GM21825 (cell line): Measurements from ENCODE around the gene ADGRD1.

ENCODE experiments used
- ATAC-seq: cut with Tn5 transposase; IDR thresholded peaks from one replicate; pipeline ENCODE4 v1.9.1; 2021; ENCODE audit warnings: mild to moderate bottlenecking, moderate library complexity; ENCODE audit not compliant: unreplicated experiment

ADGRD1 gene

DNA sequence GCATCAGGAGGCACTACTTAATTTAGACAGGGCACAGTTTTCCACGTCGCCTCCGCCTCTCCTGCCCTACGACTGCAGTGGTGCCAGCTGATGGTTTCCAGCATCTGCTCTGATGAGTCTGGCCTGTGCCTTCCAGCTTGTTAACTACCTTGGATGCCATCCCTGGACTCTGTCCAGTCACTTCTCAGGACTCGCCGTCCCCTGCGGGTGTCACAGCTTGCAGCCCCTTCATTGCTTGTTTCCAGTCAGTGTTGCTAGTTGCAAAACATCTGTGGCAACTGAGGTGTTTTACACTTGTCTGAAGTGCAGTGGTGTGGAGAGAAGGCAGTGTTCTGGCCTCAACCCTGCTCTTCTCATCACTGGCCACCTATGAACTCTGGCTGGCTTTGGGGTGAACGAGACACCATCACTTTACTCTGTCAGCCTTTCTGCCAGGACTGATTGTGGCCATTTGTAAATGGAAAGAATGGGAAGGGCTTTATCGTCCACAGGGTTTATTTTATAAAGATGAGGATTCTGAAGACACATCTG, 8.3 kb downstream of the ADGRD1 start:
- ATAC-seq = no peak

DNA sequence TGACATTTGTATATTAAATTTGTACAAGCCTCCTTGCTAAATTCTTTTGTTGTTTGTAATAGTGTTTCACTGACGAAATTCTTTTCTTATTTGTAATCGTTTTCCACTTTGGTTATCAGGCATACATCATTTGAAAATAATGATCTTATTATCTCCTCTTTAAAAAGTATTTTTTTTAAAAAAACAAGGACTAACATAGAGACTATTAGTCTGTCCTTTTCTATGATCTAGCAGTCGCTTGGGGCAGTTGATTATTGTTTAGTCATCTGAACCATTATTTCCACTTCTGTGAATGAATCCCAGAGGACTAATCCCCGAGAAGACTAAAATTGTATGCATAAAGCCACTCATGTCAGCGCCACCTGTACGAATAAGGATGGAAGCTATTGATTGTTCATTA, 11.5 kb downstream of the ADGRD1 start:
- ATAC-seq = no peak

DNA sequence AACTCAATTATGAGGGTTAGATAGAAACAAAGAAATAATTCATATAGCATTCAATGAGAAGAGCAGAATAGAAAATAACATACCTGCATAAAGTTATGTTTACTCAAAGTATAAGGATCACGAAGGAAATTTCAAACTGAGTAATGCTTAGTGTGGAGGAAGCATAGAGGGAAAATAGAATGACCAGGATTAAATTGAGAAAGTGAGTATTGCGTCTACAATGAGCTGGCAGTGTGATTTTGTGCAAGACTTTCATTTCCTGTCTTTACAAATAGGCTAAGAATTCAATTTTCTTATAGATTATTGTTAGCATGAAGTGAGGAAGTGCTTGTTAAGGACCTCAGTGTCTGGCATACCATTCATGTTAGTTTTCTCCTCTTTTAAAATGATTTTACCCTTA, 12.0 kb downstream of the ADGRD1 start:
- ATAC-seq = no peak

DNA sequence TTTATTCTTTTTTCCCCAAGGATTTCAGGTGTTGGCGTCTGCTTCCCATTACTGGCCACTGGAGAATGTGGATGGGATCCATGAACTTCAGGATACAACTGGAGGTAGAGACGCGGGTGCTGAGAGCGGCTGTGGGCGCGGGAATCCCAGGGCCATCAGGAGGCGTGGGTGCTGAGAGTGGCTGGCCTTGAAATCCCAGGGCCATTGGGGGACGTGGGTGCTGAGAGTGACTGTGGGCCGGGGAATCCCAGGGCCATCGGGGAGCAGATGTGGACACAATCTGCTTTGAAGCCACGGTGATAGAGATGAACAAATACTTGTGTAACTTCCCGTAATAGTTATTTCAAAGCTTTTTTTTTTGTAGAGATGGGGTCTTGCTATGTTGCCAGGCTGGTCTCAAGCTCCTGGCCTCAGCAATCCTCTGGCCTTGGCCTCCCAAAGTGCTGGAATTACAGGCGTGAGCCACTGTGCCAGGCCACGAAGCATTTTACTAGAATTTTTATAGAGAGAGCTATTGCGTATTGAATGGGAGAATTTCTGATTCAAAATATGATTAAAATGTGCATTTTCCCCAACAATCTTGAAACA, 12.8 kb downstream of the ADGRD1 start:
- no peak for ATAC-seq

DNA sequence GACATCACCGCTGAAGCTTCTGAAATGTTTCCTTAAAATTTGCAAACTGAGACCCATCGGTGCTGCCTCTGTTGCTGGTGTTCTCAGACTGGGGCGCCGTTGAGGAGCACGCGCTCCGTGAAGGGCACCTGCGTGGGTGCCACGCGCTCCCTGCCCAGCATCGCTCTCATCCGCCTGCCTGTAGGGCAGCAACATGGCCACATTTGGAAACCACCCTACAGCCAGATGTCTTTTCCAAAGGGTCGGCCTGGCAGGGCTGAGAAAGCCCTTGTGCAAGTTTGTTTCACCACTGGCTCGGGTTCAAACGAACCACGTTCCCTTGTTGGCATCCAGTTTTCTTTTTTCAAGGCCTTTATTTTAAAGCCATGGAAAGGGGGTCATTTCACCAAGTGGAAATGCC, 13.9 kb downstream of the ADGRD1 start:
- ATAC-seq = no peak

DNA sequence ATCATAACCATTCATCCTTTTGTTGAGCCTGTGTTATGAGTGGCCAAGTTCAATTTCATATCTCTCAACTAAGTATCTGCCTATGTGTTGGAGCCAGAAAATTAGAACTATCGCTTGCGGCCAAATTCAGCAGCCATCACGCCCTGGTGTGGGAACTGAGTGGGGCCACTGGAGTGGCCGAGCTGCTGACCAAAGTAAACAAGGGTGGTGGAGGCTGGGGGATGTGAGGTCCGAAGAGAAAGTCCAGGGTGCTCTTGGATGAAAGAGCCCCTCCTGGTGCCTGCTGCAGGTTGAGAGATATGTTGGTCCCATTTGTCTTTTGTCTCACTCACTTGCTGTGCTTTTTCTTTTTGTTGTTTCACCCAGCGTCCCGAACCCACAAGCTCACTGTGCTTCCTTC, 14.9 kb downstream of the ADGRD1 start:
- no peak for ATAC-seq

DNA sequence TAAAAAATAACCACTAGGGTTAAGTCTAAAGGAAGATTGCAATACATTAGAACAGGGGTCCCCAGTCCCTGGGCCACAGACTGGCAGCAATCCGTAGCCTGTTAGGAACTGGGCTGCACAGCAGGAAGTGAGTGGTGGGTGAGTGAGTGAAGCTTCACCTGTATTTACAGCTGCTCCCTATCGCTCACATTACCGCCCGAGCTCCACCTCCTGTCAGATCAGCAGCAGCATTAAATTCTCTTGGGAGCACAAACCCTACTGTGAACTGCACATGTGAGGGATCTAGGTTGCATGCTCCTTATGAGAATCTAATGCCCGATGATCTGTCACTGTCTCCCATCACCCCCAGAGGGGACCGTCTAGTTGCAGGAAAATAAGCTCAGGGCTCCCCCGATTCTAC, 15.5 kb downstream of the ADGRD1 start:
- no peak for ATAC-seq

DNA sequence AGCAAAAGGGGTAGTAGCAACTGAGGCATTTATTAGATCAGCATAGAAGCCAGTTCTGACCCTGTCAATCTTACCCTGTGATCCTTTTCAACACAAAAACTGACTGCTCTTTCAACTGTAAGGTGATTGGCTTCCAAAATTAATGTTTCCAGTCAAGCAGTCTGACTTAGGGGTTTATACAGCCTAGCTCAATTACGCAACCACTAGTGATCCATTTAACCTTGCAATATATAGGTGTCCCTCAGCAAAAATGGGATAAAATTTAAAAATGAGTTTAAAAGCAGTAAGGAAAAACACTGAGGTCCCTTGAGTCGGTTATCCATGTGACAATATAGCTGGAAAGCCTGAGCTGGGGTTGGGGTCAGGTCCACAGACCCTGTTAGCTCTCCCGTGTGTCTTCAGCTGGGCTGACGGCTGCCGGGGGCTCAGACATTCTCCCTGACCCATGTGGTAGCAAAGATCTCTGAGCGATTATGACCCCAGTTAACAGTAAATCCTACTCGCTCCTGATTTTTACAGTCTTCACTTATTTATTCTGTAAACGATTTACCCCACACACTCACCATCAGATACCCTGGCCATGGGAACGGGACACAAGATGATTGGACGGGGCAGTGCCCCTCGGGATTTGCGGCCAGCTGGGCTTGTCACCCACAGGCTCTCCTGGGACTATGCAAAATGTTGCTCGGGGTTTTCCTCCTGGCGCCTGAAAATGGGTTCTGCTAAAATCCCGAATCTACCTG, 16.6 kb downstream of the ADGRD1 start:
- ATAC-seq = no peak

DNA sequence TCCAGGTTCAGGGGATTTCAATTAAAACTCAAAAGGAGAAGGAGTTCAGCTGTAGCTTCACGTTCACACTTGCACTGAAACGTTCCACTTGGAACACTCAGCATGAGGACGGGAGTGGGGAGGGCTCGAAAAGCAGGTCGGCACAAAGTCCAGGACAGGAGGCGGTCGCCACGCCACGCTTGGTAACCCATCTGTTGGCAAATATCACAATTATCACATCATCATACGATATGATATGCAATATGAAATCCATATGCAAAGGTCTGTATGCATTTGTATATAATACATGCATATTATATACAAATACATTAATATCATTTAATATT, 17.2 kb downstream of the ADGRD1 start:
- ATAC-seq = no peak

DNA sequence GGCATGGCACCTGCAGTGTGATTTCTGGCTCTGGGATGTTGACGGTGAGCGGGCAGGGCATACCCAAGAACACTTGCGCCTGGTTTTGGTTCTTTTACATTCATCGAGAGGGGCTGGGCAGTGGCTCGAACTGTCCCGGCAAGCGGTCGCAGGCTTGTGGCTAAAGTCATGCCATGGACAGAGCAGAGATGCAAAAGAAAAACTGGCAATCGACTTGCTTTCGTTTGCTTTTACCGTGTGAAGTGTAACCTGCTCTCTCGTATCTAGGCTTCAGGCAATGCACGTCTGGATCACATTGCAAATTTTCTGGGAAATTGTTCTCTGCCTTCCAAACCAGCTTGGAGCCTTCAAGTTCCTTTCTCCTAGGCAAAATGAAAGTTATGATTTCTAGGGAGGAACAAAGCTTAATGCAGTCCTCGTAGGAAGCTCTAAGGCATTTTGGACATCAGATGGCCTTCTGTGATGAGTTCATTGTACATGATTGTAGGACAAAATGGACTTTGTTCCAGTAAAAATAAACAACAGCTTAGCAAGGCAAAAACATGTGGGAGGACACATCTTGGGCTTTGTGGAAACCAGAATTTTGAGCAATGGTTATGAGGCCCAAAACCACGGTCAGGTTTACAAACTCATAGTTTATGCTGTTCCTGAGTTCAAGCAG, 18.3 kb downstream of the ADGRD1 start:
- ATAC-seq = no peak

DNA sequence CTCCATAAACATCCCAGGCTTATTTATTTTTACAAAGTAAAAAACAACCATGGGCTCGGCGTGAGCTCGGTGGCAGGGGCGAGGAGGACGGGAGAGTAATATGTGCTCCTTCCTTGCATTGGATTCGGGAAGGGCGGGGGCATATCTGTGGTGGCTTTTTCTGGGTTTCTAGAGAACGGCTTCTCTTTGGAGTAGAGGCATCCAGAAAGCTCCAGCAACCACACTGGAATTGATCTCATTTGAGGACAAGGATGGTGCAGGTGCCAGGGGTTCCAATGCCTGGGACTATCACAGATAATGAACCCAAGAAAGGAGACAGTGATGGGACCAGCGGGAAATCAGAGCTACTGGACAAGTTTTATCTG, 18.9 kb downstream of the ADGRD1 start:
- ATAC-seq = no peak

DNA sequence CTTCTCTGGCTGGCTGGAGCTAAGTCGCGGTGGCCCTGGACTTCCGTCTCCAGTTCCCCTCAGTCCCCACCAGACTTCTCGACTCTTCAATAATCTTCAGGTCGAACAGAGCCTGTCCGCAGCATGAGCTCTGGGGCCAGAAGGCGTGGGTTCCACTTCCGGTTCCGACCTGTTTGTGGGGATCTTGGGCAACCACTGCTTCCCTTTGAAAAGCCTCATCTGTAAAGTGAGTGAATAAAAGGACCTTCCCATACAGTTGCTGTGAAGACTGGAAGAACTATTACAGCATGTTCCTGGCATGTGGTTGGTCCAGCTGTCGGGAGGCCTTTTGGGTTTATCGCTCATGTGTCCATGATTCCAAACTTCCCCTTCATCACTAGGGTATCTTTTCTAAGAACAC, 19.4 kb downstream of the ADGRD1 start:
- ATAC-seq = no peak

DNA sequence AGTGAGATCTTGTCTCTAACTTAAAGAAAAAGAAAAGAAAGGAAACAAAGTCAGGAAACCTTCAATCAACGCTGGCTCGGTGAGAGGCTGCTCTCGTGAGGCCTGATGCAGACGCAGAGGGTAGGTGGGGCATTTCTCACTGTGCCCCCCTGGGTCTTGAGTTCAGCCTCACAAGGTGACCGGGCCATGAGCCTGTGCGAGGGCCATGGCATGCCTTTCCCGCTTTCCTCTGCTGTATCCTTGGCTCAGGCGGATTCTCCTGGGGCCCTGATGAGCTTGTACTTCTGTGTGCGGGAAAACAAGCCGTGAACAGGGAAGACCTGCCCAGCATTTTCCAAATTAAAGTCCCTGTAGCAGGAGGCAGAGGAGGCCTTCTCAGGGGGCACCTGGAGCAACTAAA, 20.2 kb downstream of the ADGRD1 start:
- no peak for ATAC-seq

DNA sequence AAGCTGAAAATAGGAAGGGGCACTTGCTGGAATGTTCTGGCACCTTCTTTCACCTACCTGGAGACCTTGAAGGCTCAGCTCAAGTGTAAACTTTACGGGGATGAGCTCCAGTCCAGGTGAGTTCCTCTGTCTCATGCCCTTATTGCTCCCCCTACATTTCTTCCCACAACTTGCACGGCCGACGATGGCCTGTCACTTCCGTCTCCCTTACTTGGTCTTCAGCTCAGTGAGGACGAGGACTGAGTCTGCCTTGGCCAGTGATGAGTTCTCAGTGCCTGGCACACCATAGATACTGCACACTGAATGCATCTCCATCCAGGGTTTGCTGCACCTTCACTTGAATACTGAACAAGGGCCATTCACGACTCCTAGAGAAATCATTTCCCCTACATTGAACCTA, 21.4 kb downstream of the ADGRD1 start:
- ATAC-seq = no peak

DNA sequence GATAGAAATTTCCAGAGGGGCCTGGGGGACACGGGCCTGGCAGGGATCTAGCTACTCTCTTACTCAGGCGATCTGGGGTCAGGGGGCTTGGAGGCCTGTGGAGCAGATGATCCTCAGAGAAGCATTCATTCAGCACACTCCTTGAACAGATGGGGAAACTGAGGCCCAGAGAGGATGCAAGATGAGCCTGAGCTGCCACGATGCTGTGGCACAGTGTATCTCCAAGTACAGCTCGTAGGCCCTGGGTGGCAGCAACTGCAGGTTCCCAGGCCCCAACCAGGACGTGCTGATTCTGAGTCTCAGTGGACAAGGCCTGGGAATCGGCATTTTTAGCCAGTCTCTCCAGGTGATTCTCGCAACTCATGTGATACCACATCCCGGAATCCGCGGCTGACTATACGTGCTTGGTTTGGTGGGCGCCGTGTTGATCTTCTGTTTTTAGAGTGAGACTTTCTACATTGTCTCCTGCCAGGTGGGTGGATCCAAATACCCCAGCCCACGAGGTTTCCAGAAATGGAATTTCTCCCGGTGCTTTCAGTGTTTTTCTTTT, 22.5 kb downstream of the ADGRD1 start:
- ATAC-seq = no peak

DNA sequence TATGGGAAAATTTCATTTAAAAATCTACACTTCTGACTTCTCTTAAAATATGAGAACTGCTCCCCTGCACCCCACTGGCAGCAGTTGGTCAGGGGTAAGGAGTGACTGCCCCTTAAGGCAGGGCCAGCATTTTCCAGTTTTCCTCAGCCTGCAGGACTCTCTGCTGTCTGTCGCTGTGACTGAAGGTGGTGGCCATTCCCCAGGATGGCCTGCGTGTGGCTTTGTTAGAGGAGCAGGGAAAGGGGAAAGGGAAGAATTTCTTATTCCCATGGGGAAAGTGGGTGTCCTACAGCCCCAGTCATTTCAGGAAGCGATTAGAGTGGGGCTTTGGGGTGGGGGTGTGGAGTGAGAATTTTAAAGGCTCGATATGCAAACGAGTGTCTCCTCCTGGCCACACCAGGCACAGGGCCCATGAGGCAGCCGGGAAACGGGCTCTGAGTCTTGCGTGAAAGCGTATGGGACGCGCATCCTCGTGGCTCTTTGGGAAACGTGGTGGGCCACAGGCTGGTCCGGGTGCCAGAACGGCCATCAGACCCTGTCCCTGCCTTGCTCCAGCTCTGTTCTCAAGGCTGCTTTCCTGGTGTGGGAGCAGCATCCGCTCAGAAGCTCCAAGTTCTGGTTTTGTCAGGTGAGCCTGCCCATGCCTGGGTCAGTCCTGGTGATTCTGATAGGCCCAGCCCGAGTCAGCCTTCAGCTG, 23.5 kb downstream of the ADGRD1 start:
- ATAC-seq = no peak

DNA sequence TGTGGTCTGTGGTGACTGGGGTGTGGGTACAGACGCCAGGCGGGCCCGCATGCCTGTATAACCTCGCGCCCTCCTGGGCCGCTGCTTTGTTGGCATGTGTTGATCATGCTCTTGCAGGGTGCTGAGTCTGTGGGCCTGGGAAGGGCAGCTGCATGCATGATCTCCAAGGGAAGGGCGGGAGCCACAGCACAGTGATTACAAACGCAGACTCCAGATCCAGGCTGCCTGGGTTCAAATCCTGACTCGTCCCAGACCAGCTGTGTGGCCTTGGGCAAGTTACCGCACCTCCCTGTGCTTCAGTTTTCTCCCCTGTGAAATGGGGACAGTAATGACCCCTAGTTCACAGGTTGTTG, 24.0 kb downstream of the ADGRD1 start:
- no peak for ATAC-seq

DNA sequence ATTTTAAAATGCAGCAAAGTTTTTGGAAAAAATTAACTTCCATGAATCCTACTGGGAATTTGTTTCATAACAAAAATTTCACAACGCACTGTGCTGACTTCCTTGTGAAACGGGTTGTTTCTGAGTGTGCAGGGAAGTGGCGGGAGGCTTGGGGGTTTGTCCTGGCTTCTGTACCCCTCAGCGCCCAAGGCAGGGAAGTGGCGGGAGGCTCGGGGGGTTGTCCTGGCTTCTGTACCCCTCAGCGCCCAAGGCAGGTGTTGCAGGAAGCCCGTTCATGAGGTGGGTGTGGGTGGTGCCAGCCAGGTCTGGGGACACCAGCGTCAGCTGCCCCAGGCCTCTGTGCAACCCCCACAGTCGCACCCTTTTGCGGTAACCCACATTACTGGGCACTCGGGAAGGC, 25.1 kb downstream of the ADGRD1 start:
- no peak for ATAC-seq

DNA sequence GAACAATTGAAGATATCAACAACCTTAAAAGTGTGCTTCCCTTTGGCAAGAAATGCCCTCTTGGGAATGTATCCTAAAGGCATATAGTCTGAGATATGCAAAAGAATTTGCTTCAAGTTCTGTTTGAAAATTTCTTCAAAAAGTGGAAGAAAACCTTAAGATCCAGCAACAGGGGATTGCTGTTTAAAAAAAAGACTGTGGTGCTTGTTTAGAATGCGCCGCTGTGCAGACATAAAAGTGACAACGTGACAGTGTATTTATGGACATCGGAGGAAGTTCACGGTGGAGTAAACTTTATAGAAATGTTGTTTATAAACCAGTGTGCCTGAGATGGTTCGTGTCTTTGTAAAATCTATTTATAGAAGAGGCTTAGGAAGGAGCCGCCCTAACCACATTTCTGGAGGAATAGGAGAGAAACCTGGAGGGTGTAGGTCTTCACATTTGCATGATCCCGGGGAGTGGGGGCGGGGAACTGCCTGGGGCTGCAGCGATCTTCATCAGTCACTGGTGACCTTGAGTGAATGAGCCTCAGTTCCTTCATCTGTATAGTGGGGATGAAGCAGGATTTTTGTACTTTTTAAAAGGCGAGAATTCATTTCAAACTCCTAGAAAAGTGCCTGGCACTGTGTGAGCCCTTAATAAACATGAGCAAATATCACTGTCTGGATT, 27.5 kb downstream of the ADGRD1 start:
- no peak for ATAC-seq

DNA sequence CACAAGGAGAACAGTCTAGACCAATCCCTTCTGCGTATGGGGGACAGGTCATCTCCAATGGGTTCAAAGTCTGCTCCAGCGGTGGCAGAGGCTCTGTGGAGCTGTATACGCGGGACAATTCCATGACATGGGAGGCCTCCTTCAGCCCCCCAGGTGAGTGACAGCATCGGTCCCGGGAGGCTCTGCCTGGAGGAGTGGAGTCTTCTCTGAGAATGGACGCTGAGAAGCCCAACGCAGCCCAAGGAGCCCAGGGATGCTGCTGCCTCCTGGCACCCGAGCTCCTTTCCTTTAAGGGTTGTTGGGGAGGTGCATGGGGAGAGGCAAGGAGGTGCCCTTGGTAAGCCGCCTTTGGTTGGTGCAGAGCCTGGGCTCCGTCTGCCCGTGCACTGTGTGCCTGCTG, 28.2 kb downstream of the ADGRD1 start:
- ATAC-seq = no peak

DNA sequence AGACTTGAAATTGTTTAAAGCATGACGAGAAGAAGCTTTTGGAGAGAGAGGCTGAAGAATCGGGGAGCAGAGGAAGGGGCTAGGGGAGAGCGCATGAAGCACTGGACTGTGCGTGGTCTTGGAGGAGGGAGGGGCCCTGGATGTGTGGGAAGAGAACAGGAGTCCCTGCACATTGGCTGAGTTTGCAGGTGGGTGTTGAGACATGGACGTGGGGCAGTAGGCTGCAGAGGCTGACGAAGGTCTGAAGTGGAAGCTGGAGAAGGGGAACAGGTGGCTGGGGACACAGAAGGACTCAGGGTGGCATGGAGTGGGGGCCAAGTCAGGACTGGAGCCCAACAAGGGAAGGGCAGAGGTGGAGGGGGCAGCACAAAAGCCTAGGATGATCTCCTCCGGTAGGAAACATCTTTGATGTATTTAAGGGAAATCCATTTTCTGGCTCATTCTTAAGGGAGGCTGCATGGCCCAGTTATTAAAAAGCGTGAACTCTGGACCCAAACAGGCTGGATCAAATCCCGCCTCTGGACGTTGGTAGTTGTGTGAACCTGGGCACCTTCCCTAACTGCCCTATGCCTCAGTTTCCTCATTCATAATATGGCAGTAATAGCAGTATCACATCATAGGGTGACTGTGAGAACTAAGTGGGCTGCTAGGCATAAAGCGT, 29.0 kb downstream of the ADGRD1 start:
- no peak for ATAC-seq
